PFSK-1 (cell line): ENCODE data around the gene OTOP2.

Experiments
- FOXP2 ChIP-seq: optimal IDR thresholded peaks from 2 replicates; pipeline ENCODE3; 2011; ENCODE audit warnings: borderline replicate concordance, control low read depth, inconsistent platforms; ENCODE audit not compliant: insufficient read depth; ENCODE audit errors: extremely low read length, extremely low read depth
- POLR2AphosphoS5 ChIP-seq: IDR thresholded peaks from 2 replicates; pipeline ENCODE4 v1.6.1; 2012; ENCODE audit warnings: low read depth, mild to moderate bottlenecking, control low read depth, low read length, moderate library complexity
- SIN3A ChIP-seq: IDR thresholded peaks from 2 replicates; pipeline ENCODE4 v1.6.1; 2012; ENCODE audit warnings: mild to moderate bottlenecking, low read length, moderate library complexity, borderline replicate concordance; ENCODE audit not compliant: insufficient read depth
- TAF1 ChIP-seq: IDR thresholded peaks from 2 replicates; pipeline ENCODE4 v1.6.1; 2012; ENCODE audit warnings: low read length, control low read depth, borderline replicate concordance; ENCODE audit not compliant: insufficient read depth
- TF ChIP-seq, protein P1 (sequence below), 2 experiments: IDR thresholded peaks; 2 replicates each; pipeline versions ENCODE4 v1.6.1 to v1.8.0; 2011 to 2012; ENCODE audit warnings: low read depth in 2 of 2, low read length in 2 of 2, control low read depth in 1 of 2, inconsistent platforms in 1 of 2, mild to moderate bottlenecking in 1 of 2, moderate library complexity in 1 of 2; ENCODE audit not compliant: insufficient read depth in 1 of 2

Gene OTOP2

DNA sequence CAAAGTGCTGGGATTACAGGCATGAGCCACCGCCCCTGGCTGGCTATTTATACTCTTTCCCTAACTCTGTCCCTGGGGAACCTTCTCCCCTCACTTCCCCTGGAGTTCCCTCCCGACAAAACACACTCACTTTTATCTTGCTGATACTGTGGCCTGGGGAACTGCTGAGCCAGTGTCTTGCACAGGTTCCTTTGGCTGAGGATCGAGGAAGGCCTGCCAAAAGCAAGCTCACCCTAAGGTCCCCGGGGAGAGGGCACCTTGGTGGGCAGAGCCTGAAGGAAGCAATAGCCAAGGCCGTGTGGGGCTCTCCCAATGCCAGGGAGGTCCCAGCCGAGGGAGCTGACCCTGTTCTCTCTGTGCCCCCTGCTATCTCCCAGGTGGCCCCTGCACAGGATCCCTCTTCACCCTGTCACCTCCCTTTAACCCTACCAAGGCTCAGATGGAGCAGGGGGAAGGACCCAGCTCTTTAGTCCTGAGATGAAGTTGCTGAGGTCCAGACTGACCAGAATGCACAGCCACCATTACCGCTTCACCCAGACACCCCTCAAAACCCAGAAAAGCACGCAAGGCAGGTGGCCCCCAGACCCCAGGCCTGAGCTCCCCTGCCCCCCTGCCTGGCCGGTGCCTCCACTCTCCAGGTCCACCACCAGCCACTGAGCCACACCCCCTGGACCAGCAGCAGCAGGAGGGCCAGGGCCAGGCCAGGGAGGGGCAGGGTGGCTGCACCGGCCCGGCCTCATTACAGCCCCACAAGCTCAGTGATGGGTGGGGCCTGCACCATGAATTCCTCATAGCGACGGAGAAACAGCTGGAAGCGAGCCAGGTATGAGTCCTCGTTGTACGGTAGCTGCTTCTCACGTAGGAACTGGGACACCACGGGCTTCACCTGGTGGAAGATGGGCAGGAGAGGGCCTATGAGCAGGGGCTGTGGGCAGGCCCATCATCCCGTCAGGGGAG, 46.2 kb upstream of the OTOP2 start:
- TF ChIP-seq POLR2AphosphoS5 (no peak), TAF1 (no peak), FOXP2 (no peak), SIN3A (no peak)
- TF ChIP-seq, protein P1, sequence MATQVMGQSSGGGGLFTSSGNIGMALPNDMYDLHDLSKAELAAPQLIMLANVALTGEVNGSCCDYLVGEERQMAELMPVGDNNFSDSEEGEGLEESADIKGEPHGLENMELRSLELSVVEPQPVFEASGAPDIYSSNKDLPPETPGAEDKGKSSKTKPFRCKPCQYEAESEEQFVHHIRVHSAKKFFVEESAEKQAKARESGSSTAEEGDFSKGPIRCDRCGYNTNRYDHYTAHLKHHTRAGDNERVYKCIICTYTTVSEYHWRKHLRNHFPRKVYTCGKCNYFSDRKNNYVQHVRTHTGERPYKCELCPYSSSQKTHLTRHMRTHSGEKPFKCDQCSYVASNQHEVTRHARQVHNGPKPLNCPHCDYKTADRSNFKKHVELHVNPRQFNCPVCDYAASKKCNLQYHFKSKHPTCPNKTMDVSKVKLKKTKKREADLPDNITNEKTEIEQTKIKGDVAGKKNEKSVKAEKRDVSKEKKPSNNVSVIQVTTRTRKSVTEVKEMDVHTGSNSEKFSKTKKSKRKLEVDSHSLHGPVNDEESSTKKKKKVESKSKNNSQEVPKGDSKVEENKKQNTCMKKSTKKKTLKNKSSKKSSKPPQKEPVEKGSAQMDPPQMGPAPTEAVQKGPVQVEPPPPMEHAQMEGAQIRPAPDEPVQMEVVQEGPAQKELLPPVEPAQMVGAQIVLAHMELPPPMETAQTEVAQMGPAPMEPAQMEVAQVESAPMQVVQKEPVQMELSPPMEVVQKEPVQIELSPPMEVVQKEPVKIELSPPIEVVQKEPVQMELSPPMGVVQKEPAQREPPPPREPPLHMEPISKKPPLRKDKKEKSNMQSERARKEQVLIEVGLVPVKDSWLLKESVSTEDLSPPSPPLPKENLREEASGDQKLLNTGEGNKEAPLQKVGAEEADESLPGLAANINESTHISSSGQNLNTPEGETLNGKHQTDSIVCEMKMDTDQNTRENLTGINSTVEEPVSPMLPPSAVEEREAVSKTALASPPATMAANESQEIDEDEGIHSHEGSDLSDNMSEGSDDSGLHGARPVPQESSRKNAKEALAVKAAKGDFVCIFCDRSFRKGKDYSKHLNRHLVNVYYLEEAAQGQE (IDR thresholded peaks at IDR 0.05; ENCODE audit: insufficient read depth in 1 of 2, low read depth in 2 of 2, low read length in 2 of 2), result no peak

DNA sequence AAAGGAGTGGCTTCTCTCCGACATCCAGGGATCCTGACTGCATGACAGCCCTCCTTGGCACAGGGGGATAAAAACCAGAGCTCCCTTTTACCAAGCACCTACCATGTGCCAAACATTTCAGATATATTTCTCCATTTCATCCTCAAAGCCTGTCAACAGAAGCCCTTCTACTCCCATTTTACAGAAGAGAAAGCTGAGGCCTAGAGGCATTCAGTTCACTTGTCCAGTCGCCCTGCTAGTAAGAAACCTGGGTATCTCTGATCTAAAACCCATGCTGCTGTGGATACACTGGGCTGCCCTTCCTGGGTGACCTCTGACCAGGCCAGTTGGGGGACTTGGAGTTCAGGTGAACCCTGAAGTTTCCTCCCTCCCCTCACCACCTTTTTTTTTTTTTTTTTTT, 45.4 kb upstream of the OTOP2 start:
- no peak for TF ChIP-seq POLR2AphosphoS5
- no peak for TF ChIP-seq FOXP2
- TF ChIP-seq SIN3A, result no peak
- TF ChIP-seq, protein P1 (IDR thresholded peaks at IDR 0.05; ENCODE audit: insufficient read depth in 1 of 2, low read depth in 2 of 2, low read length in 2 of 2), result no peak
- TF ChIP-seq TAF1, result no peak

DNA sequence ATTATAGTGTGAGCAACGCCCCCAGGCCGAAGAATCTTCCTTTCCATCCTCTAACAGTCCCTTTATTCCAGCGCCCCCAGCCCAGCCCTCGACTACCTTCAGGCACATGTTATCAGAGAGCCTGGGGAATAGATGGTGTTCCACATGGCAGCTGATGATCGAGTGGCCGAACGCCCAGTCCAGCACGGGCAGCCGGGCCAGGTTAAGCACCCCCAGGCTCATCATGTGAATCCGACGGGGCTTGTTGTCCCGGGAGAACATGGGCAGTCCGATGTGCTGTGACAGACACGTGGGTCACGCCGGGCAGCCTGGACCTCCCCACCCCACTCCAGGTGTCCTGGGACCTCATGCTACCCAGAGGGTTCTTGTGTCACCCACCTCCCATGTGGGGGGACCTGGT, 44.8 kb upstream of the OTOP2 start:
- TF ChIP-seq FOXP2 (no peak), SIN3A (no peak), POLR2AphosphoS5 (no peak), TAF1 (no peak)
- TF ChIP-seq, protein P1 (IDR thresholded peaks at IDR 0.05; ENCODE audit: insufficient read depth in 1 of 2, low read depth in 2 of 2, low read length in 2 of 2), result no peak

DNA sequence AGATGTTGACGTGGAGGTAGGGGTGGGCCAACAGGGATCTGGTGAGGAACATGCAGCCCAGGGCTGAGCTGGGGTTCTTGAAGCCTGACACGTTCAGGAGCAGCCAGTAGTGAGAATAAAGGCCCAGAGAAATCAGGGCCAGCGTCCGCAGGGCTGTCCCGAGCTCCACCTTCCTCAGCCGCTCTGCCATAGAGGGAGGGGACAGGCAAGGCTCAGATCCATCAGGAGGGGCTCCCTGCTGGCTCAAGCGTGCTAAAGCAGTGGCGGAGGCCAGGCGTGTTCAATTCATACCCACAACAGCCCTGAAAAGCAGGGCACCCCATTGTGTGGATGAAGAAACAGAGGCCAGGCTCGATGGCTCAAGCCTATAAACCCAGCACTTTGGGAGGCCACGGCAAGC, 43.0 kb upstream of the OTOP2 start:
- TF ChIP-seq, protein P1 (IDR thresholded peaks at IDR 0.05; ENCODE audit: insufficient read depth in 1 of 2, low read depth in 2 of 2, low read length in 2 of 2), result no peak
- no peak for TF ChIP-seq POLR2AphosphoS5
- no peak for TF ChIP-seq SIN3A
- no peak for TF ChIP-seq FOXP2
- no peak for TF ChIP-seq TAF1
